Right kidney (tissue), 1 donor: ENCODE results near the gene TASP1.

Experiments used
- DNase-seq: peaks from one replicate; pipeline ENCODE4 v3.0.0-alpha.2; 2016

The TASP1 gene

GRCh38 chr20:13571662-13572061 is 67.1 kb downstream of the TASP1 start:
- no peak for DNase-seq

DNA sequence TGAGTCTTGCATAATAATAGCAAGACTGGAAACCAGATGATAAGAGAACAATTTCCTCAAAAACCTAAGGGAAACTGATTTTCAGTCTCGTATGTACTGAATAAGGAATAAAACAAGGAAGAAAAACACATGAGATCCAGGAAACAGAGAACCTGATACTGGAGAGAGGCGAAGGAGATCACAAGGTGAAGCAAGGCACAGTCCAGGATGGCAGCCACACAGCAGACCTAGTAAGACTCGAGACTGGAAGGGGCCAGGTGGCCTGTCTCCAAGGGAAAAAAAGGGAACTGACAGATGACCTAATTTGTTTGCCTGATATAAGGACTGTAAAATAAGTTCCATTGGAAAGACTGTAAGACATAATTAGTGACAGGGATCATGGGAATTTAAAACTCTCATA is 71.1 kb downstream of the TASP1 start:
- no peak for DNase-seq

- no peak for DNase-seq
Observed at GRCh38 chr20:13563854-13564253, 74.9 kb downstream of the TASP1 start.

GRCh38 chr20:13554706-13555105 is 84.0 kb downstream of the TASP1 start:
- no peak for DNase-seq

GRCh38 chr20:13554076-13554475 is 84.7 kb downstream of the TASP1 start:
- DNase-seq, result no peak

GRCh38 chr20:13552061-13552460 is 86.7 kb downstream of the TASP1 start:
- DNase-seq, result no peak

DNA sequence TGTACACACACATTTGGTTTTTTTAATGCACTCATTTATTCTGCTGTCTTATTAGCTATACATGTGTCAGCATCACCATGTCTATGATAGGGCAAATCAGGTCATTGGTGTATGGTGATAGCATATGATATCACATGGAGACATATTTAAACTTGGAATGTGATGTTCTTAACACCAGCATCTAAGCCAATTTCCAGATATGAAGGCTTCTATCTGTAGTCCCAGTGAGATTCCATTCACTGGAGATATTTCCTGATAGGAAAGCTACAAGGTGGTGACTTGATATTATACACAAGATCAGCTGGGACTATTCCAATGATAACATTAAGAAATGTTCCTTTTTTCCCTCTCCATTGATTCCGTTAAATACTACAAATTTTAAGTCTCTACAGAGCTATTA is 89.3 kb downstream of the TASP1 start:
- no peak for DNase-seq

DNA sequence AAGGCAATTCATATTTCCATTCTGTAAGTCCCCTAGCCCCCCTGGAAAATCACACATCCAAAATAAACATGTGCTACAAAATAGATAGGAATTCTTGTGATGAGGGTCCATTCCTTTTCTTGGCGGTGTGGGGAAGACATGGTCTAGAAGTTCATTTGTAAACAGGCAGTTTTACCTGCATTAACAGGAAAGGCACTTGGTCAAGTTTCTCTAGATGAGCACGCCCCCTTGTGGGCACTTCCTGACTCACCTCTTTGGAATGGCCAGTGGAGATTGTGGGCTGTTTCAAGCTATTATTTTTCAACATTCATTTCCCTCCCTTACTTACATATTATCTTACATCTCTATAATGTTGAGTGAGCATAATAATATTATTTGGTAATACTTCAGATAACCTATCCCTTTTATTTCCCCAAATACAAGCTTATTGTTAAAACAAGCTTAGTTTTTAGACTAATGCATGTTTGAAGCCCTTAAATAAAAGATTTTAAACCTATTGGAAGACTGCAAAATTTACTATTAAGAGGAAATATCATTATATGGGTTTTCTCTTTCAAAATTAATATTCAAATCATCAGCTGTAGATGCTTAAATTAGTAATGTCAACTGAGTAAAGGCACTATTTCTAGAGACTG is 92.1 kb downstream of the TASP1 start:
- DNase-seq, result peak; percentile 37

DNA sequence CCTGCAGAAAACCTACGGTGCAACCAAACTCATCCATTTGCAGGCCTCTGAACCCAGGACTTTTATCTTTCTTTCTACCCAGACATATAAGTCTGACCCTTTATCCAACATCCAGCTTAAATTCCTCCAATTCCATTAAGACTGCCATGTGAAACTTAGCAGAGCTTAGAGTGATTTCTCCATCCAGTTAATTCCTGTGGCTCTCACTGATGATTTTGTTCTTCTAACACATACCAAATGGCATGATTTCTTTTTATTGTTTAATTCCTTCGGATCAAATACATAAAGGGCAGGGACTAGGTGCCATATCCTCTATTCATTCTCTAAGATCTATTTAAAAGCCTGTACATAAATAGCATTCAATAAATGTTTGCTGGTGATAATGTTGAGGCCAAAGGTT is 92.9 kb downstream of the TASP1 start:
- DNase-seq, result no peak

- DNase-seq, result no peak
Observed at GRCh38 chr20:13543783-13544182, 94.9 kb downstream of the TASP1 start.

- DNase-seq, result no peak
Observed at GRCh38 chr20:13535627-13536026, 103.1 kb downstream of the TASP1 start.

DNA sequence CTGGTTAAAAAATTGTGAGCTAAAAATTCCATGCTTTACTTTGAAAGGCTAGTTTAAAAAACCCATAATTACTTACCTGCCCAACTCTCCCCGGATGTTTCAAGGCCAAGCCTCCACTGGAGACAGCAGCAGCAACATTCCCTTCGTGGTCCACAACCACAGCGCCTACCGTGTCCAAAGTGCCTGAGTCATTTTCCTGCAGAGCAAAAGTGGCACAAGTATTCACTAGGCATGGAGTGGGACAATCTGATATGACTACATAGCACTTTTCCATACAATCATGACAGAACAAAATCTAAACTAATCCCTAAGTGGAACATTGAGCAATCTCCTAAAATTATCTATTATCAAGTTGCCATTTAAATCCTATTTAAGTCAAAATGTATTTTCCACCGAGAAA is 104.8 kb downstream of the TASP1 start:
- DNase-seq, result no peak

DNA sequence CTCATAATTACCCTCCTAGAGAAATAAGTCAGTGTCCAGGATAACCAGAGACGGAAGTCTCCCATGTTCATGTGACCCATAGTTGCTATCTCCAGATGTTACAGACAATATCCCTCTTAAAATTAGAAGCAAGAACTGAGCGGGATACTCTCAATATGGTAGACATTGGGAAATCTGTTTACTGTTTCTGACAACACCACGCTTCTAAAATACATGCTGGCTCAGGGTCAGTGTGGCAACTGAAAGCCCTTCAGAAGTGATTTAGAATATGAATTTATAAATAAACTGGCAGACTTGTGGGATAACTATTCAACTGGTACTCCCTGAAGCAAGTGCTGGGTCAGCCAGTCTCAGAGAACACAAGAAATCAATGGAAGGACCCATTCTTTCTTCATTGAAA is 108.6 kb downstream of the TASP1 start:
- no peak for DNase-seq

DNA sequence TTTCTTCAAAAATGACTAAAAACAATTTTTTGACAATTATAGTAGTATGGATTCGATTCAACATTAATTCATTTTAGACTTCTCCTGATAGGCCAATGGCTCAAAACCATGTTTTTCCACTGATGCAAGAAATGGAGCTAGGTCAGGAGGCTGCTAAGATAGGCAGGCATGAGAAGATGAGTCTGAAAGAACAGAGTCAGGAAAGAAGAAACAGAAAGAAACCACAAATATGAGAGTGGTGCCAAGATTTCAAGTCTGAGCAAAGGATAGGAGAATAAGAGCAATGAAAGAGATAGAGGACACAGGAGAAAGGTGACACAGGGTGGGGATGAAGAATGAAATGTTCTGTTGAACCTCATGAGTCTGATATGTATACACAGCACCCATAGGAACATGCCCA is 112.2 kb downstream of the TASP1 start:
- no peak for DNase-seq

GRCh38 chr20:13525225-13525940 is 113.3 kb downstream of the TASP1 start:
- no peak for DNase-seq

- DNase-seq, result no peak
Observed at GRCh38 chr20:13524339-13524738, 114.4 kb downstream of the TASP1 start.

- no peak for DNase-seq
Observed at GRCh38 chr20:13517831-13518230, 120.9 kb downstream of the TASP1 start.

- no peak for DNase-seq
Observed at GRCh38 chr20:13515796-13516558, 122.8 kb downstream of the TASP1 start.

- DNase-seq, result no peak
Observed at GRCh38 chr20:13515291-13515690, 123.4 kb downstream of the TASP1 start.

GRCh38 chr20:13510837-13511488 is 127.8 kb downstream of the TASP1 start:
- no peak for DNase-seq

DNA sequence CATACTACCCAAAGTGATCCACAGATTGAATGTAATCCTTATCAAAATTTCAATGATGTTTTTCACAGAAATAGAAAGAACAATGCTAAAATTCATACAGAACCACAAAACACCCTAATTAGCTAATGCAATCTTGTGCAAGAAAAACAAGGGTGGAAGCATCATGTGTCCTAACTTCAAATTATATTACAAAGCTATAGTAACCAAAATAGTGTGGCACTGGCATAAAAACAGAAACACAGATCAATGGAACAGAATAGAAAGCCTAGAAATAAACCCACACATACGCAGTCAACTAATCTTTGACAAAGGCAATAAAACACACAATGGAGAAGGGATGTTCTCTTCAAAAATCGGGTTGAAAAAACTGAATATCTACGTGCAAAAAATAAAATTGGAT is 131.1 kb downstream of the TASP1 start:
- DNase-seq, result no peak

- no peak for DNase-seq
Observed at GRCh38 chr20:13501500-13501899, 137.2 kb downstream of the TASP1 start.

- DNase-seq, result no peak
Observed at GRCh38 chr20:13494019-13494418, 144.7 kb downstream of the TASP1 start.
